Mononuclear cell (primary cell): ENCODE data around the gene CD81. TPM values are rescaled to one million over a fixed set of nuclear protein-coding genes. Genes with fewer than 3 reads are reported as not detected.
"Not testable (repeated sequence)": the region's sequence is repeated elsewhere in the genome, so short reads cannot be mapped to it uniquely, and the experiment has no call there.

ENCODE experiments used
- H3K27me3 ChIP-seq: 2 replicates; pipeline ENCODE4 v1.6.0; 2011; ENCODE audit warnings: low read length, control low read depth; ENCODE audit not compliant: insufficient read depth
- H3K4me1 ChIP-seq: 2 replicates; pipeline ENCODE4 v1.5.1; 2011; ENCODE audit warnings: mild to moderate bottlenecking, low read length, control low read depth; ENCODE audit not compliant: insufficient read depth
- H3K4me3 ChIP-seq: 2 replicates; pipeline ENCODE4 v1.5.1; 2011; ENCODE audit warnings: mild to moderate bottlenecking, low read length, moderate library complexity
- H3K9me3 ChIP-seq: 2 replicates; pipeline ENCODE4 v1.5.1; 2011; ENCODE audit warnings: low read depth, mild to moderate bottlenecking, control low read depth, low read length
- total RNA-seq: library from RNA; depleted of rRNA; stranded (reverse); fragments of >200 nt; gene quantifications from one replicate; pipeline ENCODE4 v1.2.3, GENCODE V29; 2012

The CD81 gene
- total RNA-seq, 1 donor = 77.0 TPM

- no peaks in the 10 kb centered on the region for H3K9me3 ChIP-seq
- H3K4me1 ChIP-seq = no peaks in the 10 kb centered on the region
- H3K4me3 ChIP-seq = no peak overlapping the region
- no peaks in the 10 kb centered on the region for H3K27me3 ChIP-seq
Measured at GRCh38 chr11:2363577-2364370, 13.3 kb upstream of the CD81 start.

- H3K4me3 ChIP-seq, H3K4me1 ChIP-seq, H3K9me3 ChIP-seq, H3K27me3 ChIP-seq: not testable (repeated sequence)
Measured at GRCh38 chr11:2364386-2364785, 12.7 kb upstream of the CD81 start.

DNA sequence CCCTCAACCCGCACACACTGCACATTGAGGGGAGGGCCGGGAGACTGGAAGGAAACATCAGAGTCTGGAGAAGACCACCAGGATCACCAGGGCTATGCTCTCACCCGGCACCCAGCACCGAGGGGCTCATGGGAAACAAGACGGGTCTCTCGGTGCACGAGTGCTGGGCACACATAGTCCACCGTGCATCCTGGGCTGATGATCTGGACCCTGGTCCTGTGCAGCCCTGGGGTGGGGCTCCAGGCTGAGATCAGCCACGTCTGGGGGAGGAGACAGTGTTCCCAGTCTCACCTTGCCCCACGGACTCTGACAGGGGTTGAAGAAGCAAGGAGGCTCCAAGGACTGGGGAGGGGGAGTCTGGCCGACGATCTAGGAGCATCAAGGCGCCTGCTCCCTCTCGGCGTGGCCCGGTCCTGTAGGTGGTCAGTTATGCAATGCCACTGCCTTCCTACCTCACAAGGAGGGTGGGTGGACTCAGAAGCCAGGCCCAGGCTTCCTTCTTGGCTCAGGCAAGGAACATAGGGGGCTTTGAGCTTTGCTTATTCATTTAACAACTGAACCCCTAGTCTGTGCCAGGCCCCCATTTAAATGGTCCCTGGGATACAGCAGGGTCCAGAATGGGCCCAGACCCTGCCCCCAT lies 11.4 kb upstream of the CD81 start:
- Histone ChIP-seq H3K4me3 (no peak overlapping the region), H3K27me3 (no peaks in the 10 kb centered on the region), H3K9me3 (no peaks in the 10 kb centered on the region), H3K4me1 (no peaks in the 10 kb centered on the region)

DNA sequence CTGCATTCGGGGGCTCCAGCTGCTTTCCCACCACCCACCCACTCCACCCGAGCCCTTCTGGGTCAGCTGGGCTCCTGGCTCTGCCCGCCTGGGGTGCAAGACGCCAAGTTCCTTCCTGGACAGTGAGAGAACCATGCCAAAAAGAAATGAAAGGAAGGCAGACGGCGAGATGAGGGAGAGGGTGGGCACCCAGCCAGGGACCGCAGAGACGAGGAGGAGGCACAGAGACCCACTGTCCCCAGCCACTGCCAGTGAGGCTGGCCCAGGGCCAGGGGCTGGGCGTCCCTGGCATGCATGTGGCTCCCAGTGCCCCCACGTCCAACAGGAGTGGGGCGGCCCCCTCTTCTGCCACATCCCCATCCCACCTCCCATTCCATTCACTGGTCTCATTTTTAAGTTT lies 10.8 kb upstream of the CD81 start:
- Histone ChIP-seq H3K9me3 (no peaks in the 10 kb centered on the region), H3K4me3 (no peak overlapping the region), H3K4me1 (no peaks in the 10 kb centered on the region), H3K27me3 (no peaks in the 10 kb centered on the region)

- Histone ChIP-seq H3K9me3 (no peaks in the 10 kb centered on the region), H3K4me3 (no peak overlapping the region), H3K27me3 (no peaks in the 10 kb centered on the region), H3K4me1 (no peaks in the 10 kb centered on the region)
Measured at GRCh38 chr11:2366733-2367132, 10.4 kb upstream of the CD81 start.

GRCh38 chr11:2367266-2368160 lies 9.6 kb upstream of the CD81 start:
- H3K27me3 ChIP-seq = no peaks in the 10 kb centered on the region
- H3K4me1 ChIP-seq = no peaks in the 10 kb centered on the region
- no peak overlapping the region for H3K4me3 ChIP-seq
- H3K9me3 ChIP-seq = no peaks in the 10 kb centered on the region

- Histone ChIP-seq H3K27me3 (no peaks in the 10 kb centered on the region), H3K4me3 (no peak overlapping the region), H3K4me1 (no peaks in the 10 kb centered on the region), H3K9me3 (no peaks in the 10 kb centered on the region)
Measured at GRCh38 chr11:2368178-2368850, 8.8 kb upstream of the CD81 start.

DNA sequence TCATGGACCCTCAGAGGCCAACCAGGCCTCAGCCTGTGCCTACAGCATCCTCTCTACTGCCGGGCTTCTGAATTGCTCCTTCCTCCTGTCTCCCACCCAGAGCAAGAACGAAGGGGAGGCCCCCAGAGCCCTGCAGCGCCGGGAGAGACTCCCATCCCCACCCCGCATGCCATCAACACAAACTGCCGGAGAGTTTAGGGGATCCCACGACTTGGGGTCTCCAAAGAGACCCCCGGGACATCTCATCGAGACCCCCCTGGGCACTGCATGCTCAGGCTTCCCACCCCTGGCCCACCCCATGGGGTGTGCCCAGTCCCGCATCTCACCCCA lies 8.3 kb upstream of the CD81 start:
- Histone ChIP-seq H3K4me3 (no peak overlapping the region), H3K27me3 (no peaks in the 10 kb centered on the region), H3K9me3 (no peaks in the 10 kb centered on the region), H3K4me1 (no peaks in the 10 kb centered on the region)

DNA sequence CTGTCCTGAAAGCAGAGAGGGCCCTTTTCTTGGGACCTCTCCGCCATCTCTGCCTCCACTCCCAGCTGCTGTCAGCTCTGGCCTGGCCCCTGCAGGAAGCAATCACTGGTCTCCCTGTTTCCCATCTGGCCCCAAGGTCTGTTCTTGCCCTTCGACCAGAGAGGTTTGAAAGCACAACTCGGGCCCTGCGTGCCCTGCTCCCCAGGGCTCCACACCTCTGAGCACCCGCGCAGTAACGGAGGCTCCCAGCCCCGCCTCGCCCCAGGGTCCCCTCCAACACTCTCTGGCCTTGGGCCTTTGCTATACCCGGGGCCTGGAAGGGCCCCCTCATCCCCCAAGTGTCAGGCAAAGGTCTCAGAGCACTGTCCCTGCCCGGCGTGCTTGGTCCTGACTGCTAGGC lies 7.8 kb upstream of the CD81 start:
- no peak overlapping the region for H3K4me3 ChIP-seq
- H3K27me3 ChIP-seq = no peaks in the 10 kb centered on the region
- no peaks in the 10 kb centered on the region for H3K4me1 ChIP-seq
- no peaks in the 10 kb centered on the region for H3K9me3 ChIP-seq

DNA sequence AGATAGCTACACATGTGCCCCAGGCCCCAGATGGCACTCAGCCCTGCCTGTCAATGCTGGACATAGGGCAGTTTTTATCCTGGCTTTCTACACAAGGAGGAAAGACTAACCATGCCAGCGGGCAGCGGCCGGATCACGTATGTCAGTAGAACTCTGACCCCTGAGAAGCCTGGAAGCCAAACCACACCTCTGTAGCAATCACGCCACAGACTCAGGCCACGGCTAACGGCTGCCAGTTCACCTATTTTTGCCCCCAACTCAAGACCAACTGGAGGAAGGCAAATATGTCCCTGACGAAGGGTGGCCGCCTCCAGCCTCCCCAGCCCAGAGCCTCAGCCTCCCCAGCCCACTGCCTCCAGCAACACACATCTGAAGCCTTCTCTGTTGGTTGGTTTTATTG lies 7.2 kb upstream of the CD81 start:
- no peaks in the 10 kb centered on the region for H3K4me1 ChIP-seq
- no peak overlapping the region for H3K4me3 ChIP-seq
- no peaks in the 10 kb centered on the region for H3K27me3 ChIP-seq
- H3K9me3 ChIP-seq = no peaks in the 10 kb centered on the region

- no peaks in the 10 kb centered on the region for H3K27me3 ChIP-seq
- H3K4me3 ChIP-seq = no peak overlapping the region
- no peaks in the 10 kb centered on the region for H3K9me3 ChIP-seq
- peaks cover 18% of the 10 kb centered on the region for H3K4me1 ChIP-seq
Measured at GRCh38 chr11:2374456-2375201, 2.5 kb upstream of the CD81 start.

GRCh38 chr11:2375341-2375853 lies 1.7 kb upstream of the CD81 start:
- H3K27me3 ChIP-seq = no peaks in the 10 kb centered on the region
- H3K9me3 ChIP-seq = no peaks in the 10 kb centered on the region
- peaks cover 25% of the 10 kb centered on the region for H3K4me1 ChIP-seq
- no peak overlapping the region for H3K4me3 ChIP-seq

- Histone ChIP-seq H3K27me3 (no peaks in the 10 kb centered on the region), H3K4me3 (no peak overlapping the region), H3K9me3 (no peaks in the 10 kb centered on the region), H3K4me1 (peaks cover 32% of the 10 kb centered on the region)
Measured at GRCh38 chr11:2375964-2376551, 1.1 kb upstream of the CD81 start.
